OCI-LY1 (cell line): ENCODE measurements around the gene NIFK.
A peak's percentile ranks its signal among the peaks of the same experiment; 100 is the strongest.

ENCODE experiments used
- H2AFZ ChIP-seq: fragments of 200-600 bp; sonication (generic), shearing (Covaris generic); 2 replicates; pipeline ENCODE4 v1.6.0; 2014; ENCODE audit warnings: antibody characterized with exemption, mild to moderate bottlenecking, low read length
- H3F3A ChIP-seq: fragments of 200-600 bp; sonication (generic), shearing (Covaris generic); 2 replicates; pipeline ENCODE4 v1.6.0; 2014; ENCODE audit warnings: mild to moderate bottlenecking, antibody characterized with exemption, low read length, moderate library complexity; ENCODE audit not compliant: insufficient read depth
- H3K27ac ChIP-seq: fragments of 200-600 bp; sonication (generic); 2 replicates; pipeline ENCODE4 v1.5.1; 2014; ENCODE audit warnings: low read length, mixed run types, mild to moderate bottlenecking, low read depth; ENCODE audit not compliant: poor library complexity, severe bottlenecking
- H3K27me3 ChIP-seq: fragments of 200-600 bp; sonication (generic); 2 replicates; pipeline ENCODE4 v1.6.0; 2014; ENCODE audit warnings: antibody characterized with exemption, mild to moderate bottlenecking, low read length, moderate library complexity; ENCODE audit not compliant: insufficient read depth
- H3K36me3 ChIP-seq: fragments of 200-600 bp; sonication (generic); 2 replicates; pipeline ENCODE4 v1.6.1; 2014; ENCODE audit warnings: mild to moderate bottlenecking, antibody characterized with exemption, low read length, moderate library complexity, mixed read lengths; ENCODE audit not compliant: insufficient read depth
- H3K4me1 ChIP-seq: fragments of 200-600 bp; sonication (generic); 2 replicates; pipeline ENCODE4 v1.5.1; 2014; ENCODE audit warnings: mild to moderate bottlenecking, low read length, moderate library complexity; ENCODE audit not compliant: insufficient read depth, severe bottlenecking
- H3K4me2 ChIP-seq: fragments of 200-600 bp; sonication (generic), shearing (Covaris generic); 2 replicates; pipeline ENCODE4 v1.6.1; 2014; ENCODE audit warnings: low read length
- H3K4me3 ChIP-seq: fragments of 200-600 bp; sonication (generic); 2 replicates; pipeline ENCODE4 v1.5.1; 2014; ENCODE audit warnings: low read length, low read depth, mild to moderate bottlenecking, mixed read lengths; ENCODE audit not compliant: poor library complexity, severe bottlenecking
- H3K79me2 ChIP-seq: fragments of 200-600 bp; shearing (Covaris generic); 2 replicates; pipeline ENCODE4 v1.6.1; 2016; ENCODE audit warnings: mixed run types, low read length, mixed read lengths; ENCODE audit not compliant: insufficient read depth
- H3K9ac ChIP-seq: fragments of 200-600 bp; sonication (generic), shearing (Covaris generic); 2 replicates; pipeline ENCODE4 v1.6.1; 2014; ENCODE audit warnings: mild to moderate bottlenecking, low read length, mixed read lengths
- H3K9me2 ChIP-seq: fragments of 200-600 bp; sonication (generic), shearing (Covaris generic); 2 replicates; pipeline ENCODE4 v1.6.1; 2014; ENCODE audit warnings: low read depth, mild to moderate bottlenecking, low read length, mixed read lengths
- H3K9me3 ChIP-seq: fragments of 200-600 bp; shearing (Covaris generic); 2 replicates; pipeline ENCODE4 v1.6.1; 2014; ENCODE audit warnings: low read length, mixed read lengths
- H4K20me1 ChIP-seq: fragments of 200-600 bp; sonication (generic), shearing (Covaris generic); 2 replicates; pipeline ENCODE4 v1.6.0; 2016; ENCODE audit warnings: mild to moderate bottlenecking, low read length; ENCODE audit not compliant: insufficient read depth
- EZH2 ChIP-seq: fragments of 200-600 bp; sonication (generic), shearing (Covaris generic); IDR thresholded peaks from 2 replicates; pipeline ENCODE4 v1.8.0; 2017; ENCODE audit warnings: borderline replicate concordance, mixed run types, mild to moderate bottlenecking, antibody characterized with exemption, low read length, moderate library complexity, mixed read lengths
- TF ChIP-seq, protein P1 (sequence below): fragments of 200-600 bp; sonication (generic), shearing (Covaris generic); IDR thresholded peaks from 2 replicates; pipeline ENCODE4 v1.5.1; 2017; ENCODE audit warnings: mild to moderate bottlenecking, antibody characterized with exemption, low read length, moderate library complexity, mixed read lengths

The NIFK gene

GRCh38 chr2:121709776-121710469 is 26.8 kb downstream of the NIFK start:
- H2AFZ ChIP-seq: no peak overlapping the region
- H3K9me2 ChIP-seq: no peaks in the 10 kb centered on the region
- H4K20me1 ChIP-seq: no peaks in the 10 kb centered on the region
- H3K4me1 ChIP-seq: peaks cover 14% of the 10 kb centered on the region
- no peak overlapping the region for H3K4me3 ChIP-seq
- no peak overlapping the region for H3K9ac ChIP-seq
- no peaks in the 10 kb centered on the region for H3K9me3 ChIP-seq
- H3K79me2 ChIP-seq: no peaks in the 10 kb centered on the region
- TF ChIP-seq, protein P1, sequence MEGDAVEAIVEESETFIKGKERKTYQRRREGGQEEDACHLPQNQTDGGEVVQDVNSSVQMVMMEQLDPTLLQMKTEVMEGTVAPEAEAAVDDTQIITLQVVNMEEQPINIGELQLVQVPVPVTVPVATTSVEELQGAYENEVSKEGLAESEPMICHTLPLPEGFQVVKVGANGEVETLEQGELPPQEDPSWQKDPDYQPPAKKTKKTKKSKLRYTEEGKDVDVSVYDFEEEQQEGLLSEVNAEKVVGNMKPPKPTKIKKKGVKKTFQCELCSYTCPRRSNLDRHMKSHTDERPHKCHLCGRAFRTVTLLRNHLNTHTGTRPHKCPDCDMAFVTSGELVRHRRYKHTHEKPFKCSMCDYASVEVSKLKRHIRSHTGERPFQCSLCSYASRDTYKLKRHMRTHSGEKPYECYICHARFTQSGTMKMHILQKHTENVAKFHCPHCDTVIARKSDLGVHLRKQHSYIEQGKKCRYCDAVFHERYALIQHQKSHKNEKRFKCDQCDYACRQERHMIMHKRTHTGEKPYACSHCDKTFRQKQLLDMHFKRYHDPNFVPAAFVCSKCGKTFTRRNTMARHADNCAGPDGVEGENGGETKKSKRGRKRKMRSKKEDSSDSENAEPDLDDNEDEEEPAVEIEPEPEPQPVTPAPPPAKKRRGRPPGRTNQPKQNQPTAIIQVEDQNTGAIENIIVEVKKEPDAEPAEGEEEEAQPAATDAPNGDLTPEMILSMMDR: no peak
- TF ChIP-seq EZH2: no peak
- H3K4me2 ChIP-seq: no peak overlapping the region
- H3K27me3 ChIP-seq: 0 out of 2 replicates have a peak, but pooled peaks cover 3% of the 10 kb centered on the region
- H3F3A ChIP-seq: no peaks in the 10 kb centered on the region
- H3K27ac ChIP-seq: no peak overlapping the region
- no peaks in the 10 kb centered on the region for H3K36me3 ChIP-seq

- no peak overlapping the region for H3K9ac ChIP-seq
- 0 out of 2 replicates have a peak, but pooled peaks cover 3% of the 10 kb centered on the region for H3K27me3 ChIP-seq
- TF ChIP-seq, protein P1: no peak
- TF ChIP-seq EZH2: no peak
- H3K79me2 ChIP-seq: no peaks in the 10 kb centered on the region
- no peak overlapping the region for H3K27ac ChIP-seq
- H3K4me2 ChIP-seq: no peak overlapping the region
- peaks cover 14% of the 10 kb centered on the region for H3K4me1 ChIP-seq
- H3K4me3 ChIP-seq: no peak overlapping the region
- no peaks in the 10 kb centered on the region for H4K20me1 ChIP-seq
- H3K36me3 ChIP-seq: no peaks in the 10 kb centered on the region
- no peaks in the 10 kb centered on the region for H3K9me3 ChIP-seq
- no peaks in the 10 kb centered on the region for H3F3A ChIP-seq
- H3K9me2 ChIP-seq: no peaks in the 10 kb centered on the region
- H2AFZ ChIP-seq: 0 out of 2 replicates have a peak overlapping the region, but pooled peaks have one; percentile 69
Measured at GRCh38 chr2:121707920-121708361, 28.7 kb downstream of the NIFK start.

DNA sequence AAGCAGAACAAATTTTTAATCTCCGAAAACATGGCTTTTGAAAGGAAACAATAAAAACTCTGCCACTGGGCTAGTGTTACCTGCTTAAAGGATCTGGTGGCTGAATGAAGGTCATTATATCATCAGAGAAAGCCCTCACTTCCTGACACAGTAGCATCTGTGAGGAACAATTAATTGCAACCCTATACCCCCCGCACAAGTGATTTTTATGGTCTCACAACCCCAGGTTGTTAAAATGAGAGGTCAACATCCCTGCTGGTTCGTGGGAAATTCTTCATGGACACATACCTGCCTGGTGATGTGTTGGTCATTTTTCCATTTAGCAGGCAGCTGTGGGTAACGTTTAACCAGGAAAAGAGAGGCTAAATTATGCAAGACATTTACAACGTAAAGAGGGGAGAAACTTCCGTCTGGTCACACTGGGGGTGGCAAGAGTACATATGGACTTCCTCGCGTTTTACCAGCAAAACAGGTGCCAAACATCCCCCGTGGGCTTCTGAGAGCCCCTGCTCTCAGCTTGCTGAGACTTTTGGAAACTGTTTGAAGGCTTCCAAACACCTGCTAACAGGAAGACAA is 29.2 kb downstream of the NIFK start:
- H3K27ac ChIP-seq: no peak overlapping the region
- TF ChIP-seq, protein P1: no peak
- no peak for TF ChIP-seq EZH2
- H3K4me2 ChIP-seq: no peak overlapping the region

More for the DNA sequence above, 29.2 kb downstream of the NIFK start:
- Histone ChIP-seq H3K9me2 (no peaks in the 10 kb centered on the region), H3K4me1 (peaks cover 14% of the 10 kb centered on the region), H3K36me3 (no peaks in the 10 kb centered on the region), H3K9ac (no peak overlapping the region), H3K79me2 (no peaks in the 10 kb centered on the region), H3F3A (no peaks in the 10 kb centered on the region), H2AFZ (peak overlapping the region; percentile 69; the same call in 1 of the 2 replicates), H4K20me1 (no peaks in the 10 kb centered on the region), H3K9me3 (no peaks in the 10 kb centered on the region), H3K27me3 (0 out of 2 replicates have a peak, but pooled peaks cover 3% of the 10 kb centered on the region), H3K4me3 (no peak overlapping the region)
